Activated T-cell treated with anti-CD3 and anti-CD28 coated beads, Interleukin-2, amount 50 U/mL, for 48 hours (primary cell): Measurements from ENCODE around the gene RPP25L.

Source experiments
- DNase-seq, 2 experiments: peaks; one replicate each; pipeline ENCODE4 v3.0.0-alpha.2; 2020

RPP25L gene

DNA sequence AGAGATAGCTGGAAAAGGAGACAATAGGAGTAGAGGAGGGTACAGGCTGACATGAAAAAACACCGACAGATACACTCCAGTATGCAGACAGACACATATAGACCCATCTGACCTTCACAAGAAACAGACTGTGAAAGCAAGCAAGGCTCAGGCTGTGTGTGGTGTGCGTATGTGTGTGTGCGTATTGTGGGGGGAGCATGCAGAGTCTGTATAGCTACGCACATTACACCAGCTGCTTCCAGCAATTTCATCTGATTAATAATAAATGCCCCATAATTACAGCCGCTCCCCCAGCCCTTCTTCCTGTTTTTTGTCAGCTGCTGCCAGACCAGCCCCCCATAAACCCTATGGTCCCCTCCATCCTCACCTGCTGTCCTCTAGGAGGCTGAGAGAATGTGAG, 29.1 kb downstream of the RPP25L start:
- DNase-seq, result no peak

GRCh38 chr9:34581318-34581717, 30.6 kb downstream of the RPP25L start:
- no peak for DNase-seq

GRCh38 chr9:34580358-34580757, 31.5 kb downstream of the RPP25L start:
- DNase-seq, result no peak

DNA sequence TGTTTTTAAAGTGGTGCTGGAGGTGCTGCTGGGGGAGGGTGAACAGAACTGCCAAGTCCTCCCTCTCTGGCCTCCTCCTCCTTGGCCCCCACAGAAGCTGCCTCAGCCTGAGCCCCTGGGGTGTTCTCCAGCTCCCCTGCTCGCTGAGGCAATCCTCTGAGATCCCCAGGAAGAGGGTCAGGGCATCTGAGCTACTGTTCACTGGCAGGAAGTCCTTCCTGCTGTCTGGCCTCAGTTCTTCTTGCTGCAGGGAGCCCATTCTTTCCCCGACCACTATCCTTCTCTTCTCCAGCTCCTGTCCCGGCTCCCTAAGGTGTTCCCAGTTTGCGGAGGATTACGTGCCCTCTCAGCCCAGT, 32.1 kb downstream of the RPP25L start:
- DNase-seq, result no peak

- no peak for DNase-seq
Measured at GRCh38 chr9:34579104-34579807, 32.6 kb downstream of the RPP25L start.

- DNase-seq, result peak in 1 of 2 experiments; percentile 41
Measured at GRCh38 chr9:34578241-34579103, 33.4 kb downstream of the RPP25L start.

- no peak for DNase-seq
Measured at GRCh38 chr9:34577400-34578240, 34.3 kb downstream of the RPP25L start.

- DNase-seq, result no peak
Measured at GRCh38 chr9:34576597-34577399, 35.1 kb downstream of the RPP25L start.

DNA sequence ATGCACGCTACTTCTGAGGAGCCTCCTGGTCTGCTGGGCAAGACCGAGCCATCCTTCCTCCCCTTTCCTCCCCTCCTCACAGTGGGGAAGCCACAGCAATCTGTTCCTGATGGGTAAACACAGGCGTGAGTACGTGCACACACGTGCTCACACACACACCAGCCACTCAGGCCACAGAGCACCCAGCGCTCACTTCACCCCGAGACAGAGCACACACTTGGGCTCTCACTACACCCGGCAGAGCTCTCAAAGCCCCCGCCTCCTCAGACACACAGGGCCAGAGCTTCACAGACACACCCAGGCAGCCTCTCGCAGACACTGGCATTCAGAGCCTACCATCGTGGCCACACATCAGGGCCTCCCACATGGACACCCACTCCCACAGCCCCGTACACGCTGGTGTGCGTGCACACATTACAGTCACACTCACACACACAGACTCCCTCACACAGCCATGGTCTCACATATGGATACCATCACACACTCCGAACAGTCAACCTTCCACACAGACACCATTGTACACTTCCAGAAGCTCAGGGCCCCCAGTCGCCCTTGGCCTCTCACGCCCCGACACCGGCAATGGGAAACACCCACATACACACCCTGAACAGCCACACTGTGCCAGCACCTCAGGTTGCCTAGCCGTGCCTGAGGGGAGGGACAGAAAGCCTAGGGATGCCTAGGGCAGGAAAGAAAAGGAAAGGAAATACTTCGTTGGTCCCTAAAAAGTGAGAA, 35.9 kb downstream of the RPP25L start:
- no peak for DNase-seq

- no peak for DNase-seq
Measured at GRCh38 chr9:34575241-34575640, 36.7 kb downstream of the RPP25L start.

GRCh38 chr9:34574571-34574970, 37.3 kb downstream of the RPP25L start:
- no peak for DNase-seq

GRCh38 chr9:34573599-34574325, 38.1 kb downstream of the RPP25L start:
- DNase-seq, result no peak

GRCh38 chr9:34572628-34573027, 39.3 kb downstream of the RPP25L start:
- DNase-seq, result no peak

GRCh38 chr9:34572092-34572491, 39.8 kb downstream of the RPP25L start:
- DNase-seq, result no peak

GRCh38 chr9:34571481-34571810, 40.5 kb downstream of the RPP25L start:
- DNase-seq, result no peak

- no peak for DNase-seq
Measured at GRCh38 chr9:34570809-34571480, 41.0 kb downstream of the RPP25L start.

- DNase-seq, result no peak
Measured at GRCh38 chr9:34570376-34570775, 41.5 kb downstream of the RPP25L start.

GRCh38 chr9:34568774-34569173, 43.1 kb downstream of the RPP25L start:
- DNase-seq, result no peak

DNA sequence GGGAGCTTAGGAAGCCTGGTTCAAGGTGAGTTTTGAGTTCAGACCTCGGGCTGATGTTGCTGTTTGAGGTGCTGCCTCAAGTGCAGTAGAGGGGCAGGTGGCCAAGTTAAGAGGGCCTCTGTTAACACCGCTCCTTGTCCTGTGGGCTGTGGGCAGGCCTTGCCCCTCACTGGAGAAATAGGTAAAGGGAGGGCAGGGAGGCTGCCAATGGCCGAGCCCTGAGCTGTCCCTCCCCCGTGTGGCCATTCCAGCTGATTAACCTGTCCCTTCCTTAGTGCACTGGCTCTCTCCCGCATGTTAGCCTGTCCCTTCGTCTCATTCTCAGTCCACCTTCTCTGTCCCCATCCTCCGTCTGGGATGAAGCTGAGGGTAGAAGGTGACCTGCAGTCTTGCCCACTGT, 43.8 kb downstream of the RPP25L start:
- DNase-seq, result no peak

DNA sequence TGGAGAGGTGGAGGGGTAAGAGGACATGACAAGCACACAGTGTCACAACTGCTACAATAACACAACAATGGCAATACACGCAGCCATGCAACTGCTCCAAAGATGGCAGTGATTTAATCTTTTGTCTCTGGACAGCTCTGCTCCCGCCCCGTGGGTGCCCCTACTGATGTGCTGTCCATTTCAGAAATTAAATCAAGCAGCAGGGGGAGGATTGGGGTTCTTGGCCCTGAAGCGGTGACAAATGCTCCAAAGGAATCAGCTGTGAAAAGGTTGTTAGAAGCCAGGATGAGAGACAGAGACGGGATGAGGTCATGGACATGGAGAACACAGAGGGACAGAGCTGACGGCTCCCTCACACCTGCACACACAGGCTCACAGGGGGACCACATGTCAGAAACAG, 44.9 kb downstream of the RPP25L start:
- DNase-seq, result no peak

- DNase-seq, result no peak
Measured at GRCh38 chr9:34566322-34566721, 45.6 kb downstream of the RPP25L start.
